ENCODE results near the gene ERP44.

The ERP44 gene

DNA sequence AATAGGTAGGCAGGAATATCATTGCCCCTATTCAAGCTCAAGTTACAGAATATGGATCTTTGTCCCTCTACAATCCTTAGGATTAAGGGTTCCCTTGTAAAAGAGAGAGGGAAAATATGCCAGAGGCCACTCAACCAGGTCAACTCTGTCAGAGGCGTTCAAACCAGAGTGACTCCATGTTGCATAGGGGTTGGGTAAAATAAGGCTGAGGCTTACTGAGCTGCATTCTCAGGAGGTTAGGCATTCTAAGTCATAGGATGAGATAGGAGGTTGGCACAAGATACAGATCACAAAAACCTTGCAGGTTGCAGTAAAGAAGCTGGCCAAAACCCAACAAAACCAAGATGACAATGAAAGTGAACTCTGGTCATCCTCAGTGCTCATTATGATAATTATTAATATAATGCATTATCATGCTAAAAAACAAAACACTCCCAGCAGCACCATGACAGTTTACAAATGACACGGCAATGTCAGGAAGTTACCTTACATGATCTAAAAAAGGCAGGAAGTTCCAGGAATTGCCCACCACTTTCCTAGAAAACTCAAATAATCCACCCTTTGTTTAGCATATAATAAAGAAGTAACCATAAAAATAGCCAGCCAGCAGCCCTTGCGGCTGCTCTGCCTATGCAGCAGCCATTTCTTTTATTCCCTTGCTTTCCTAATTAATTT is 64.8 kb downstream of the ERP44 start:
- TF ChIP-seq, protein P1, sequence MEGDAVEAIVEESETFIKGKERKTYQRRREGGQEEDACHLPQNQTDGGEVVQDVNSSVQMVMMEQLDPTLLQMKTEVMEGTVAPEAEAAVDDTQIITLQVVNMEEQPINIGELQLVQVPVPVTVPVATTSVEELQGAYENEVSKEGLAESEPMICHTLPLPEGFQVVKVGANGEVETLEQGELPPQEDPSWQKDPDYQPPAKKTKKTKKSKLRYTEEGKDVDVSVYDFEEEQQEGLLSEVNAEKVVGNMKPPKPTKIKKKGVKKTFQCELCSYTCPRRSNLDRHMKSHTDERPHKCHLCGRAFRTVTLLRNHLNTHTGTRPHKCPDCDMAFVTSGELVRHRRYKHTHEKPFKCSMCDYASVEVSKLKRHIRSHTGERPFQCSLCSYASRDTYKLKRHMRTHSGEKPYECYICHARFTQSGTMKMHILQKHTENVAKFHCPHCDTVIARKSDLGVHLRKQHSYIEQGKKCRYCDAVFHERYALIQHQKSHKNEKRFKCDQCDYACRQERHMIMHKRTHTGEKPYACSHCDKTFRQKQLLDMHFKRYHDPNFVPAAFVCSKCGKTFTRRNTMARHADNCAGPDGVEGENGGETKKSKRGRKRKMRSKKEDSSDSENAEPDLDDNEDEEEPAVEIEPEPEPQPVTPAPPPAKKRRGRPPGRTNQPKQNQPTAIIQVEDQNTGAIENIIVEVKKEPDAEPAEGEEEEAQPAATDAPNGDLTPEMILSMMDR (IDR thresholded peaks at IDR 0.05; ENCODE audit: borderline replicate concordance, control extremely low read depth, extremely low read depth, insufficient read depth, missing control alignments): no peak
- in situ Hi-C loops (cut with MboI; ENCODE audit: low sequenced_read_pairs, unreplicated experiment): no loop called here
- no peak for DNase-seq (ENCODE audit: low spot score)

DNA sequence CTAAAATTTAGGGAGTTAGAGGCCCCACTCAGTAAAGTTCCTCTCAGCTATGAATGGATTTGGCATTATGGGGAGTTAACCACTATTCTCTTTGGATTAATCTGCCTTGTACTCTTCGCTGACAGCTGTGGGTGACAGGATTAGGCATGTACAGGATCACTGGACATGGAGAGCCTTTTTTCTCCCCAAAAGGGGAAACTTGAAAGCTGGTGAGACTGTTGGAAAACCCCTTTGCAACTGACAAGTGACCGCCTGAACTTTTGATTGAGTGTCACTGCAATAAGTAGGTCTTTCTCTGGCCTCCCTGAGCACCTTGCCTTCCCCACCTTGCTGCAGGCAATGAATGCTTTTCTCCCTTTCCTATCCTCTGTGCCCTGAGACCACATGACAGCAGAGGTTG is 68.3 kb downstream of the ERP44 start:
- TF ChIP-seq, protein P1 (IDR thresholded peaks at IDR 0.05; ENCODE audit: borderline replicate concordance, control extremely low read depth, extremely low read depth, insufficient read depth, missing control alignments): no peak
- in situ Hi-C loops (cut with MboI; ENCODE audit: low sequenced_read_pairs, unreplicated experiment): no loop called here
- DNase-seq (ENCODE audit: low spot score): no peak

DNA sequence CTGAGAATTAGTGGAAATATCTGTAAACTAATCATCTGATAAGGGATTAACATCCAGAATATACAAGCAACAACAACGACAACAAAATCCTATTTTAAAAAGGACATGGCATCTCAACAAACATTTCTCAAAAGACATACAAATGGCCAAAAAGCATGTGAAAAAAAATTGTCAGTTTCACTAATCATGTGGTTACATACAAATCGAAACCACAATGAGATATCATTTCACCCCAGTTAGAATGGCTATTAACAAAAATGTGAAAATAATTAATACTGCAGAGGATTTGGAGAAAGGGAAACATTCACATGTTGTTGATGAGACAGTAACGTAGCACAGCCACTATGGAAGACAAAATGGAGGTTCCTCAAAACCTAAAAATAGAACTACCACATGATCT is 69.5 kb downstream of the ERP44 start:
- in situ Hi-C loops (cut with MboI; ENCODE audit: low sequenced_read_pairs, unreplicated experiment): loop anchor here (5.0 kb wide), 1 partner anchor 183 kb away; no protein-coding TSS in a partner anchor
- TF ChIP-seq, protein P1 (IDR thresholded peaks at IDR 0.05; ENCODE audit: borderline replicate concordance, control extremely low read depth, extremely low read depth, insufficient read depth, missing control alignments): no peak
- no peak for DNase-seq (ENCODE audit: low spot score)

DNA sequence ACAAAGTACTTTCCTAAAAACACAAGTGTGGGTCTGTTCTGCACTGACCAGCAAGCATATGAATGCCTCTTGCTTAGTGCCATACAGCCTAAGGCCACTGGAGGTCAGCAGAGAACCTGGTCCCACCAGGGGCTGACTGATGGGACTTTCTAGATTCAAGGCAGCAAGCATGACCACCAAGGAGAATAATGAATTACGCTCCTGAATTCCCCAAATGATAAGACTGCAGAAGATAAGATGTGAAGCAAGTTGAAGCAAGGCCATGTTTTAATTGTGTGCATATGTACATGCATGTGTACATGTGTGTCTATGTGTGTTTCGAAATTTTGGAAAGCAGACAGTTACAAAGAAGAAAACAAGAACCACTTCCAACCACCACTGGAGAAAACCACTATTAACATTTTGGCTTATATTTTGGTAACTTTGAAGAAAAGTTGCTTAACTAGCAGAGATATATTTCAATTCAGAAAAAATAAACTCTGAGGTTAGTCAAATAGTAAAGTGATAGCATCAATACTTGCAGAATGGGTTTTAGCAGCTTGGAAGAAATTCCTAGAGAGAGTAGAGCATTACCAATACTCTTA is 70.5 kb downstream of the ERP44 start:
- TF ChIP-seq, protein P1 (IDR thresholded peaks at IDR 0.05; ENCODE audit: borderline replicate concordance, control extremely low read depth, extremely low read depth, insufficient read depth, missing control alignments): peak; percentile 90
- DNase-seq (ENCODE audit: low spot score): peak; percentile 37
- in situ Hi-C loops (cut with MboI; ENCODE audit: low sequenced_read_pairs, unreplicated experiment): loop anchor here (5.0 kb wide), 1 partner anchor 184 kb away; no protein-coding TSS in a partner anchor

DNA sequence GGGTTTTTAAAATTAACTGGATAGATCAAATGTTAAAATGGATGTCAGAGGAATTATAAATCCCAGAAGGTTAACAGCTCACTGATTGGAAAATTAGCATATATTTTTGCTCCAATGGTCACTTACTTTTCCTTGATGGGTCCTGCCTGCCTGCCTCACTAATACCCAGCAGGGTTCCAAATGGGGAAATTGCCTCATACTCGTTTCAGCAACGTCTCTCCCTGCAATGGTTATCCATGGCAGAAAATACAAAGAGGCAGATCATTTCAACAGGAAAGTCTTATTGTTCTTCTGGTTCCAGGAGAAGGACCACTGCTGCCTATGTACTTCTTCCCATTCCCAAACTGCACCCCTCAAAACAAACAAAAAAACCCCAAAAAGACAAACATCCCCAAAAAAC is 71.3 kb downstream of the ERP44 start:
- TF ChIP-seq, protein P1 (IDR thresholded peaks at IDR 0.05; ENCODE audit: borderline replicate concordance, control extremely low read depth, extremely low read depth, insufficient read depth, missing control alignments): no peak
- in situ Hi-C loops (cut with MboI; ENCODE audit: low sequenced_read_pairs, unreplicated experiment): loop anchor here (5.0 kb wide), 1 partner anchor 185 kb away; no protein-coding TSS in a partner anchor
- DNase-seq (ENCODE audit: low spot score): no peak

DNA sequence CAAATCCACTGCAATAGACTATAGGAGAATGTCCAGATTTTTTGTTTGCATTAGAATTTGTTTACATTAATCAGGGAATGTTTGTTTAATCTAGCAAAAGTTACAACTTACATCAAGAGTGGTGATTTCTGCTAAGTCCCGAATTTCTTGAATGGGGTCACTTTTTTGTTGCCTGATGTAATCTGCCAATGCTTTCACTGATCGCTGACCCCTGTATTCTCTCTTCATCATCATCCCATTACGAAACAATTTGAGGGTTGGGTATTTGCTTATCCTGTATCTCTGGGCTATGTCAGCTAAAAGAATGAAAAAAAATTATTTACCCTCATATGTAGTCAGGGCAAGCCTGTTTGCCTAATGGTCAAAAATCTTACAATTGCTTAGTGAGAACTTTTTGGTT is 76.9 kb downstream of the ERP44 start:
- no peak for DNase-seq (ENCODE audit: low spot score)
- TF ChIP-seq, protein P1 (IDR thresholded peaks at IDR 0.05; ENCODE audit: borderline replicate concordance, control extremely low read depth, extremely low read depth, insufficient read depth, missing control alignments): no peak
- in situ Hi-C loops (cut with MboI; ENCODE audit: low sequenced_read_pairs, unreplicated experiment): loop anchor here (25.0 kb wide), 1 partner anchor 760 kb away; no protein-coding TSS in a partner anchor
